Vagina (tissue), 2 donors: Measurements from ENCODE around the gene AKAP5.

ENCODE experiments used
- CTCF ChIP-seq, 3 experiments: fragments of 450-650 bp in 2 of 3; fragments of 200-600 bp in 1 of 3; sonication (generic) in 1 of 3; IDR thresholded peaks; one replicate each; pipeline ENCODE4 v1.5.1; 2017 to 2019; ENCODE audit warnings: antibody characterized with exemption in 3 of 3, mild to moderate bottlenecking in 2 of 3, moderate library complexity in 2 of 3
- POLR2A ChIP-seq, 2 donors: fragments of 450-650 bp; IDR thresholded peaks; one replicate each; pipeline ENCODE4 v1.6.1; 2017; ENCODE audit warnings: antibody characterized with exemption in 2 of 2, mild to moderate bottlenecking in 2 of 2, moderate library complexity in 2 of 2
- POLR2AphosphoS5 ChIP-seq, 2 donors: sonication (generic); formaldehyde crosslinking; IDR thresholded peaks; one replicate each; pipeline ENCODE4 v1.9.0; 2017; ENCODE audit warnings: antibody characterized with exemption in 2 of 2, mild to moderate bottlenecking in 2 of 2, low read depth in 1 of 2; ENCODE audit not compliant: insufficient read depth in 1 of 2

DNA sequence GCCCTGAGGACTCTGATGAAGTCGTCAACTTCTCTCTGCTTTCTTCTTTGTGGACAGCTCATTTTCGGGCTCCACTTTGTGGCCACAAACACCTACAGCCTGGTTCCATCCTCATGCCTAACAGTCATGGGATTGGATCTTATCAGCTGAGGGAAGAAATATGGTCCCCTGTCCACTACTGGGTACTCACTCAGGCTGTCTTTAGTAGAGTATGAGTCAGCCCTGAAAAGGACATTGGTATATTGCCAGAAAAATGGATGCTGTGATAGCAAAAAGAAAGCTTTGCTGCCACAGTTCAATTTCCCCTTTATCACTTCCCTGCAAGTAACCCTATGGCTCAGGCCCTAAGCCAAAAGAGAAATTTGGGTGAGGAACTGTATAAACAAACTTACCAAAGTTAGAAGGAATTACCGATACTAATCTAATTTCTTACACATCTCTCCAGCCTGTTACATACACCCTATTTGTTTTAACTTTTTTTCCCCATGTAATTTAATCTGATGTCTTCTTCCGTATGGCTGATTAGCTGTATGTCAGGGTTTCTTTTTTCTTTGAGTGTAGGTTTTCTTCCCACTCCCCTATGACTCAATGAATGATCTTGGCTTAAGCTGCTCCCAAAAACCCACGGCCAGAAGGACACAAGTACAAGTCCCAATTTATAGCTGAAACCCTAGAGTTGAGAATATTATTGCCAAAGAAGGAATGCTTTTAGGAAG is 48.1 kb upstream of the AKAP5 start:
- TF ChIP-seq CTCF (IDR thresholded peaks at IDR 0.05) = no peak
- TF ChIP-seq POLR2A (IDR thresholded peaks at IDR 0.05) = no peak
- TF ChIP-seq POLR2AphosphoS5 (IDR thresholded peaks at IDR 0.05; ENCODE audit: insufficient read depth in 1 of 2, low read depth in 1 of 2) = no peak
